OCI-LY3 (cell line): ENCODE measurements around the gene RRP9.
A peak's percentile ranks its signal among the peaks of the same experiment; 100 is the strongest.

Experiments used
- H2AFZ ChIP-seq: fragments of 200-600, 300-600 bp; shearing (Covaris generic); 2 replicates; pipeline ENCODE4 v1.6.0; 2014; ENCODE audit warnings: antibody characterized with exemption, low read depth, low read length
- H3K27ac ChIP-seq: fragments of 200-600, 300-600 bp; sonication (generic); 2 replicates; pipeline ENCODE4 v1.5.1; 2014; ENCODE audit warnings: mild to moderate bottlenecking, low read length, moderate library complexity, mixed read lengths
- H3K27me3 ChIP-seq: fragments of 200-600, 300-600 bp; sonication (generic); 2 replicates; pipeline ENCODE4 v1.6.1; 2014; ENCODE audit warnings: low read depth, low read length, mixed read lengths
- H3K36me3 ChIP-seq: fragments of 200-600, 300-600 bp; sonication (generic); replicated peaks from 2 replicates; pipeline ENCODE3; 2014; ENCODE audit warnings: low read depth, low read length, mixed read lengths
- H3K4me1 ChIP-seq: fragments of 300-600, 200-600 bp; sonication (generic); 2 replicates; pipeline ENCODE4 v1.6.1; 2014; ENCODE audit warnings: low read length, mixed read lengths
- H3K4me2 ChIP-seq: fragments of 200-600, 300-600 bp; sonication (generic); 2 replicates; pipeline ENCODE4 v1.6.1; 2014; ENCODE audit warnings: low read length, mixed read lengths
- H3K4me3 ChIP-seq: fragments of 300-600, 200-600 bp; sonication (generic); 2 replicates; pipeline ENCODE4 v1.5.1; 2014; ENCODE audit warnings: antibody characterized with exemption, mild to moderate bottlenecking, low read length, moderate library complexity
- H3K79me2 ChIP-seq: fragments of 300-600, 200-600 bp; shearing (Covaris generic); 2 replicates; pipeline ENCODE4 v1.6.1; 2014; ENCODE audit warnings: mild to moderate bottlenecking, low read length, mixed read lengths
- H3K9ac ChIP-seq: fragments of 300-600, 200-600 bp; shearing (Covaris generic); 2 replicates; pipeline ENCODE4 v1.6.0; 2014; ENCODE audit warnings: mild to moderate bottlenecking, low read length, moderate library complexity
- H3K9me3 ChIP-seq: fragments of 200-600, 300-600 bp; shearing (Covaris generic); 2 replicates; pipeline ENCODE4 v1.6.1; 2014; ENCODE audit warnings: low read length, mixed read lengths; ENCODE audit not compliant: insufficient read depth
- H4K20me1 ChIP-seq: fragments of 200-600, 300-600 bp; sonication (generic); 2 replicates; pipeline ENCODE4 v1.6.1; 2016; ENCODE audit warnings: low read length, mixed read lengths; ENCODE audit not compliant: insufficient read depth
- EZH2phosphoT487 ChIP-seq: fragments of 200-600 bp; shearing (Covaris generic); IDR thresholded peaks from 2 replicates; pipeline ENCODE4 v1.6.1; 2018; ENCODE audit warnings: antibody characterized with exemption, mixed run types, low read depth
- TF ChIP-seq, protein P1 (sequence below): fragments of 200-600, 300-600 bp; sonication (generic); IDR thresholded peaks from 2 replicates; pipeline ENCODE4 v1.5.1; 2014; ENCODE audit warnings: antibody characterized with exemption, low read length, low read depth

RRP9 gene

DNA sequence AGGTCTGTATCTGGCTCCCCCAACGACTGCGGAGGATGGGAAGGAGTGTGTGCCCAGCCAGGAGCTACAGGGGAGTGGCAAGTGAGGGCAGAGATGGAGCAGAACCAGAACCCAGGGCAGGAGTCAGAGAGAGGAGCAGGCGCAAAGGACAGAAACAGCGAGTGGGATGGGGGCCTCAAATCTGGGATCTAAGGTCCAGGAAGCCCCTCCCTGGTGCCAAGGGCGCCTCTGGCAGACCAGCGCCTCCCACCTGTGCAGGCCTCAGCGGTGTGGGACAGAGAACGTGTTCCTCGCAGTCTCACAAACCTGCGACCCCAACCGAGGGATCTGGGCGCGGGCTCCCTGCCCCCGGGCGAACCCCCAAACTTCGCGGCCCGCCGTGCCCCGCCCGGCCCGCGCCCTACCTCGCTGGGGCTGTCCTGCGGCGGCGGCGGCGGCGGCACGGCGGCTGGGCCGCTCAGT, 25.2 kb upstream of the RRP9 start:
- no peaks in the 10 kb centered on the region for H3K79me2 ChIP-seq
- peak overlapping the region; percentile 97 for H3K4me2 ChIP-seq
- peaks cover 13% of the 10 kb centered on the region for H3K4me1 ChIP-seq
- H3K9ac ChIP-seq: peak overlapping the region; percentile 78
- H4K20me1 ChIP-seq: no peaks in the 10 kb centered on the region
- H2AFZ ChIP-seq: no peak overlapping the region; the same call in 1 of the 2 replicates
- peak overlapping the region; percentile 88 for H3K4me3 ChIP-seq
- H3K36me3 ChIP-seq: peaks cover 5% of the 10 kb centered on the region
- no peaks in the 10 kb centered on the region for H3K9me3 ChIP-seq
- no peak for TF ChIP-seq EZH2phosphoT487
- TF ChIP-seq, protein P1, sequence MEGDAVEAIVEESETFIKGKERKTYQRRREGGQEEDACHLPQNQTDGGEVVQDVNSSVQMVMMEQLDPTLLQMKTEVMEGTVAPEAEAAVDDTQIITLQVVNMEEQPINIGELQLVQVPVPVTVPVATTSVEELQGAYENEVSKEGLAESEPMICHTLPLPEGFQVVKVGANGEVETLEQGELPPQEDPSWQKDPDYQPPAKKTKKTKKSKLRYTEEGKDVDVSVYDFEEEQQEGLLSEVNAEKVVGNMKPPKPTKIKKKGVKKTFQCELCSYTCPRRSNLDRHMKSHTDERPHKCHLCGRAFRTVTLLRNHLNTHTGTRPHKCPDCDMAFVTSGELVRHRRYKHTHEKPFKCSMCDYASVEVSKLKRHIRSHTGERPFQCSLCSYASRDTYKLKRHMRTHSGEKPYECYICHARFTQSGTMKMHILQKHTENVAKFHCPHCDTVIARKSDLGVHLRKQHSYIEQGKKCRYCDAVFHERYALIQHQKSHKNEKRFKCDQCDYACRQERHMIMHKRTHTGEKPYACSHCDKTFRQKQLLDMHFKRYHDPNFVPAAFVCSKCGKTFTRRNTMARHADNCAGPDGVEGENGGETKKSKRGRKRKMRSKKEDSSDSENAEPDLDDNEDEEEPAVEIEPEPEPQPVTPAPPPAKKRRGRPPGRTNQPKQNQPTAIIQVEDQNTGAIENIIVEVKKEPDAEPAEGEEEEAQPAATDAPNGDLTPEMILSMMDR: no peak
- H3K27me3 ChIP-seq: no peaks in the 10 kb centered on the region
- H3K27ac ChIP-seq: no peak overlapping the region

DNA sequence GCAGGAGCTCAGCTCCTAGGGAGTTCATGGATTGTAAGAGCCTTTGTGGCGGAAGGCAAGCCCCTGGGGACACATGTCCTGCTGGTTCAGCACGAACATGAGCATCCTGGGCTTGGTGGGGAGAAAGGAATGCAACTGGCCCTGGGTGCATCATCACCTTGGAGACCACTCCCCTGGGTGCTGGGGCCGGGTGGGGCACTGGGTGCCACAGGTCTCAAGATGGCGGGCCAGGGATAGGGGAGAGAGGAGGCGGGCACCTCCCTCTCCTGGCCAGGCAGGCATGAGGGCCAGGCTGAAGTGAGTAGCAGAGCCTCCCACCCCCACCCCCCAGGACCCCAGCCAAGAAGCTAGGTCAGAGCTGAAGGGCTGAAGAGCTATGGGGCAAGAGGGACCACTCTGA, 24.8 kb upstream of the RRP9 start:
- H3K36me3 ChIP-seq: peaks cover 5% of the 10 kb centered on the region
- peak overlapping the region; percentile 88 for H3K4me3 ChIP-seq
- H3K27me3 ChIP-seq: no peaks in the 10 kb centered on the region
- TF ChIP-seq, protein P1: no peak
- peak overlapping the region; percentile 97 for H3K4me2 ChIP-seq
- no peaks in the 10 kb centered on the region for H4K20me1 ChIP-seq
- H3K27ac ChIP-seq: no peak overlapping the region
- H3K9me3 ChIP-seq: no peaks in the 10 kb centered on the region
- H3K79me2 ChIP-seq: no peaks in the 10 kb centered on the region
- H2AFZ ChIP-seq: no peak overlapping the region
- H3K9ac ChIP-seq: peak overlapping the region; percentile 78
- H3K4me1 ChIP-seq: peaks cover 13% of the 10 kb centered on the region

DNA sequence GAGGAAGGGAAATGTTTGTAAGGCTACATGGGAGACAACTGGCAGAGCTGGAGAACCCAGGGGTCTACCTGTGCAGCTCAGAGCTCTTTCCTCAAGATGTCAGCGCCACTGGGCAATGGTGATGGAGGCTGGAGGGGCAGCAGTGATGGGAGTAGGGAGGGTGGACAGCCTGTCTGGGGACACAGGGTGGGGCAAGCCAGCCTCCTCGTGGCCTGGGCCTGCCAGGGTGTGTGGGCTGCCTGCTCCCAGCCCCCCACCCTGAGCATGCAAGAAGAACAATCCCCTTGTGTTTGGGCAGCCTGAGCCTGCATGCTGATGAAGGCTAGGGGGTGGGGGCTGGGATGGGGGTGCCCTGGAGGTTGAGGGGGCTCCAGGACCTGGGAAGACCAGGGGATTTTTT, 24.3 kb upstream of the RRP9 start:
- peak overlapping the region; percentile 97 for H3K4me2 ChIP-seq
- H3K27ac ChIP-seq: no peak overlapping the region

DNA sequence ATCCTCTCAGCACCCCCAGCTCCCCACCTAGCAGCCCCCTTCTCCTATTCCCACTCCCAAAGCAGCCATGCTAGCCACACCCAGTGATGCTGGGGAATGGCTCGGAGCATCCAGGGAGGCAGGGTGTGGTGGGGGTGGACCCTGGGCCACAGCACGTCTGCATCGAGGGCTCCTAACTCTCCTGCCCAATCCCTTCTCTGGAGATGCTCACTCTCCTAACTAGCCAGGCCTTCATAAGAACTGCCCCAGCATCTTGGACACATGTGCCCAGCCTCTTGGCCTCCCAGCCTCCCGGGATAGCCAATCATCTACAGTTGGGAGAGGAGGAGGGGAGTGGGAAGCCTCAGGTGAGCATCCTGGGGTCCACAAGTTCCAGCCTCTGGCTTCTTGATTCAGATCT, 22.8 kb upstream of the RRP9 start:
- no peak overlapping the region for H2AFZ ChIP-seq
- no peak overlapping the region for H3K27ac ChIP-seq
- no peak overlapping the region for H3K4me3 ChIP-seq
- no peaks in the 10 kb centered on the region for H4K20me1 ChIP-seq
- H3K9me3 ChIP-seq: no peaks in the 10 kb centered on the region
- no peak overlapping the region for H3K9ac ChIP-seq
- H3K79me2 ChIP-seq: no peaks in the 10 kb centered on the region
- H3K4me1 ChIP-seq: peaks cover 13% of the 10 kb centered on the region
- no peaks in the 10 kb centered on the region for H3K36me3 ChIP-seq
- H3K27me3 ChIP-seq: no peaks in the 10 kb centered on the region
- no peak overlapping the region for H3K4me2 ChIP-seq
- TF ChIP-seq, protein P1: no peak
- no peak for TF ChIP-seq EZH2phosphoT487

More for the DNA sequence above, 24.3 kb upstream of the RRP9 start:
- H2AFZ ChIP-seq: no peak overlapping the region
- H3K9me3 ChIP-seq: no peaks in the 10 kb centered on the region
- peak overlapping the region; percentile 88 for H3K4me3 ChIP-seq
- peaks cover 5% of the 10 kb centered on the region for H3K36me3 ChIP-seq
- no peaks in the 10 kb centered on the region for H4K20me1 ChIP-seq
- H3K9ac ChIP-seq: no peak overlapping the region
- no peaks in the 10 kb centered on the region for H3K27me3 ChIP-seq
- TF ChIP-seq, protein P1: no peak
- TF ChIP-seq EZH2phosphoT487: no peak
- peaks cover 13% of the 10 kb centered on the region for H3K4me1 ChIP-seq
- no peaks in the 10 kb centered on the region for H3K79me2 ChIP-seq
